GM21447 (cell line): ENCODE results near the gene PCBP3.
"Not testable (repeated sequence)": the region's sequence is repeated elsewhere in the genome, so short reads cannot be mapped to it uniquely, and the experiment has no call there.

Experiments
- ATAC-seq: cut with Tn5 transposase; IDR thresholded peaks from one replicate; pipeline ENCODE4 v1.9.1; 2021; ENCODE audit not compliant: unreplicated experiment

PCBP3 gene

GRCh38 chr21:45669382-45669781 lies 25.9 kb downstream of the PCBP3 start:
- ATAC-seq = no peak

- ATAC-seq = no peak
Observed at GRCh38 chr21:45670731-45671130, 27.2 kb downstream of the PCBP3 start.

GRCh38 chr21:45678790-45679189 lies 35.3 kb downstream of the PCBP3 start:
- not testable (repeated sequence) for ATAC-seq

DNA sequence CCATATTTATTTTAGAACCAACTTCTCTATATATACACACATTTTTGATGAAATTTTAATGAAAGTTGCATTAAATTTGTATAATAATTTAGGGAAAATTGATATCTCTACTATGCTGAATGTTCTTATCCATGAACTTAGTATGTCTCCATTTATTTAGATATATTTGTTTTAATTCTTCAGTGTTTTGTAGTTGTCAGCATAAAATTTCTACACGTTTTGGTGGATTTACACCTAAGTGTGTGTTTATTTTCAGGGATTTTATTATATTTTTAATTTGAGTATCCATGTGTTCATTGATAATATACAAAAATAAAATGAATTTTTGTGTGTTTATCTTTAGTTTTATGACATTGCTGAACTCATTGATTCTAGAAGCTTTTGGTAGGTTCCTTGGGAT lies 36.7 kb downstream of the PCBP3 start:
- ATAC-seq = no peak

GRCh38 chr21:45695086-45695485 lies 51.6 kb downstream of the PCBP3 start:
- no peak for ATAC-seq

DNA sequence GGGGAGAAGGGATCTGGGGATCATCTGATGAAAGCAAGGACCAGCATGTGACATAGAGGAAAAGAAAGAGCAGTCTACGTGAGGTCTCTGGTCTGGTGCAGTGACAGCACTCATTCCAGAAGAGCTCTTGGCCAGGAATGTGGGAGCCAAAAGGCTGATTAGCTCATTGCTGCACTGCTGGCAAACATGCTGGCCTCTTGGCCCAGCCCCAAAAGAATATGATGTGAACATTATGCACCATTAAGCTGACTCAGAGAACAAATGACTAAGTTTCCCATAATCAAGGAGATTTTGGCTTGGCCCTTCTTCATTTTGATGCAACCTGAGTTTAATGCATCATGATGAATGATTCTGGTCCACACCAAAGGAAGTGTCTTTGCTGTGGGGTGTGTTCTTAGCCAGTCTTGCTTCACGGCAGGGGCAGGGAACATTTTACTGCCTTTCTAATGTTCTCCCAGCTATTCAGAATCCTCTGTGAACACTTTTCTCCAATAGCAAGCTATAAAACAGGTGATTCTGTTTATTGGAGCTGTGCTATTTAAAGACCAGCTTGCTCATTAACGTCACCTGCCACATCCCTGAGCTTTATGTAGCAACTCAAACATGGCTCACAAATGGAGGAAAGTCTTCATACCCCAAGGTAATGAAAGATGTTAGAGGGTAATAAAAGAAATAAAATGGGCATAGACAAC lies 55.1 kb downstream of the PCBP3 start:
- no peak for ATAC-seq

DNA sequence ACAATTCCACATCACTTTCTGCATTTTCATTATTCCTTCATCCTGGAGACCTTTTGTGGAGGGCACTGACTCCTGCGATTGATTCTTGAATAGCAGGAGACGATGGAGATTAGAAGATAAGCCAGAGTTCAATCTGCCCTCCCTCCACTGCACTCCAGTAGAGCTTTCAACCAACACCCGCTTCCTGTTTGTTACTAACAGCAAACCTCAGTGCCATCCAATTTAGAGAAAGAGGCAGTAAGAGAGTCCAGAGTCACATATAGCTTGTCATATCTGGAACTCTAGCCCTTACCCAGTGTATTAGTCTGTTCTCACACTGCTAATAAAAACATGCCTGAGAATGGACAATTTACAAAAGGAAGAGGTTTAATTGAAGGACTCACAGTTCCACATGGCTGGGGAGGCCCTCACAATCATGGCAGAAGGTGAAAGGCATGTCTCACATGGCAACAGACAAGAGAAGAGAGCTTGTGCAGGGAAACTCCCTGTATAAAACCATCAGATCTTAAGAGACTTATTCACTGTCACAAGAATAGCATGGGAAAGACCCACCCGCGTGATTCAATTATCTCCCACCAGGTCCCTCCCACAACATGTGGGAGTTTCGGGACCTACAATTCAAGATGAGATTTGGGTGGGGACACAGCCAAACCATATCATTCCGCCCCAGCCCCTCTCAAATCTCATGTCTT lies 55.9 kb downstream of the PCBP3 start:
- no peak for ATAC-seq

DNA sequence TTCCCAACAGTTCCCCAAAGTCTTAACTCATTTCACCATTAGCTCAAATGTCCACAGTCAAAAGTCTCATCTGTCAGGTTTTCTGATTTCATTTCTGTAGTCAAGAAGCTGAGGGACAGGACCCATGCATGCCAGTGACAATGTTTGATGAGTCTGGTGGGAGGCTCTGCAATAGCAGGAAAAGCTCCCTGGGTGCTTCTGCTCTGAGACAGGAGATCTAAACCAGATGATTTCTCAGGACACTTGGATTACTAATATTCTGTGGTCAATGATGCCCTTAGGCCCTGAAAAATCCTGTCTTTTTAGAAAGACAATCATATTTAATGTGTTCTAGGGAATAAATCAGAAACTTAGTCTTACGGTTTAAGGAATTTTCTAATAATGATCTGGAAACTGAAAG lies 56.4 kb downstream of the PCBP3 start:
- no peak for ATAC-seq

GRCh38 chr21:45700461-45700860 lies 56.9 kb downstream of the PCBP3 start:
- no peak for ATAC-seq

- ATAC-seq = no peak
Observed at GRCh38 chr21:45704311-45705108, 61.0 kb downstream of the PCBP3 start.

- ATAC-seq = no peak
Observed at GRCh38 chr21:45706299-45706698, 62.8 kb downstream of the PCBP3 start.

GRCh38 chr21:45709173-45709572 lies 65.6 kb downstream of the PCBP3 start:
- ATAC-seq = no peak

GRCh38 chr21:45709696-45710268 lies 66.3 kb downstream of the PCBP3 start:
- no peak for ATAC-seq

GRCh38 chr21:45710306-45710705 lies 66.8 kb downstream of the PCBP3 start:
- ATAC-seq = not testable (repeated sequence)

DNA sequence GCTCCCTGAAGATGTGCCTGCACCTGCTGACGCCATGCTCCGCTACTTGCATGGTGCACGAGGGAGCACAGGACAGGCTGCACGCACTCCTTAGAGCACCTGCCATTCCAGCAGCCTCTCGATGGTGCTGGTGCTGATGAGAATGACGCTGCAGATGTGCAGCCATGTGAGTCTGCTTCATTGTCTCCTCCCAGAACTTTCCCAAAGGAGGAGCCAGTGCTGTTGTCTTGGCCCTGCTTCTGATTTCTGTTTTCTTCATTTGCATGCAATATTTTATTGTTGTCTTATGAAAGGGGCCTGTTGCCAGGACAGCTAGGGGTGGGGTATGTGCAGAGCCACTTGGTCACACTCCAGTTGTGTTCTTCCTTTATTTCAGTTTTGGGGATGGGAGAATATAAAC lies 70.1 kb downstream of the PCBP3 start:
- ATAC-seq = no peak

DNA sequence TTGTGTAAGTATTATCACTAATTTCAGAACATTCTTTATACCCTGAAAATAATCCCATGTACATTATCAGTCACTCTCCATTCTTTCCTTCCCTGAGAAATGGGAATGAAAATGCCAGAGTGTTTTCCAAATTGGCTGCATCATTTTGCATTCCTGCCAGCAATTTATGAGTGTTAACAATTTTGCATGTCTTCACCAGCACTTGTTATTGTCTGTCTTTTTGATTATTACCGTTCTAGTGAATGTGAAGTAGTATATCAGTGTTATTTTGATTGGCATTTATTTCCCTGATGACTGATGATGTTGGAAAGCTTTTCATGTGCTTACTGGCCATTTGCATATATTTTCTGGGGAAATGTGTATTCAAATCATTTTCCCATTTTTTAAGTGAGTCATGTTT lies 71.9 kb downstream of the PCBP3 start:
- no peak for ATAC-seq

DNA sequence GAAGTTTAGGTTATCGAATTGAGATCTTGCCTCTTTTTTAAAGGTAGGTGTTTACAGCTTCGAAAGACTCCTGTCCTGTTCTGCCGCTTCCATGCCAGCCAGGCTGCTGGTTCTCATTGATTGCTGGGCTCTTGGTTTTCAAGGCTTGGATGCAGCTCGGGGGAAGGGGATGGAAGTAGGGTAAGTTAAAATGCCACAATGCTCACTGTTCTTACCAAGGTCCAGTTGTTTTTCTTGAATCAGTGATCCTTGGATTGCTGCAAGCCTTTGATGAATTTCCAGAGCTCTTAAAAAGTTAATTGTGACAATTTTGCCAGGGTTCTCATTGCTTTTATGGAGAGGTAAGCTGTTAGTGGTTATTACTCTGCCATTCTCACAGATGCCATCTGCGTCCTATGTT lies 74.9 kb downstream of the PCBP3 start:
- ATAC-seq = no peak

DNA sequence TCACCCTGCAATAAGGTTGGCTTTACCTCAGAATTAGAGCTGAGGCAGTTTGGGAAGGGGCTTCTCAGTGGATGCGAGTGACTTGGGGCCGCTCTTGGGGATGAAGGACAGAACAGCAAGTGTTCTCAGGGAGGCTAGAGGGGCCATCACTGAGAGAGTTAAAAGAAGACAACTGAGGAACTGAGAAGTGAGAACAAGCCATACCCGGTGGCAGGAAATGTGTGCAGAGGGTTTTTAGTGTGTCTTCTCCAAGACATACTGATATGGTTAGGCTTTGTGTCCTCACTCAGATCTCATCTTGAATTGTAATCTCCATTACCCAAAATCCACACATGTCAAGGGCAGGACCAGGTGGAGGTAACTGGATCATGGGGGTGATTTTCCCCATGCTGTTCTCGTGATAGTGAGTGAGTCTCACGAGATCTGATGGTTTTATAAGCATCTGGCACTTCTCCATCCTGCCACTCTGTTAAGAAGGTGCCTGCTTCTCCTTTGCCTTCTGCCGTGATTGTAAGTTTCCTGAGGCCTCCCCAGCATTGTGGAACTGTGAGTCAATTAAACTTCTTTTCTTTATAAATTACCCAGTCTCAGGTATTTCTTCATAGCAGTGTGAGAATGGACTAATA lies 75.8 kb downstream of the PCBP3 start:
- no peak for ATAC-seq

GRCh38 chr21:45720204-45720603 lies 76.7 kb downstream of the PCBP3 start:
- not testable (repeated sequence) for ATAC-seq

DNA sequence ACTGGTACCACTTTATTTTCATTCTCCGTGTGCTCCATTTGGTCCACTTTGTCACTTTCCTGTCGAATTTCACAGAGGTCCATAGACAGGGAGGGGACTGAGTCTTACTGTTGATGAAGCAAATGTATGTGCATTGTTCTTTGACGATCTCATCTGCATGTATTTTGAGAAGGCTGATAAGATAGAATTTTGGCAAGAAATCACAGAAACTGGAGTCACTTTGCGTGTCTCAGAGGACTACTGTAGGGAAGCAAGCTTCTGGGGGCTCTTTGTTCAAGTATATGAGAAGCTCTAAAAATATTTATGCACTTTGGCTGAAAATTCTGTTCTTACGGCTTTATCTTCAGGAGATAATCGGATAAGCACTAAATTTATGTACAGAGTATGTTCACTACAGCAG lies 78.1 kb downstream of the PCBP3 start:
- no peak for ATAC-seq
